ENCODE measurements around the gene BPTF. TPM values are rescaled to one million over a fixed set of nuclear protein-coding genes. Genes with fewer than 3 reads are reported as not detected.
A peak's percentile ranks its signal among the peaks of the same experiment; 100 is the strongest.

Gene BPTF
- polyA plus RNA-seq, 1 of the 3 experiments (the other 2 are of a cell fraction) = 61.4 TPM

GRCh38 chr17:67993998-67994361 is 168.7 kb downstream of the BPTF start:
- WGBS (ENCODE audit: low lambda C conversion rate) = 12% methylated on average over 21 of the region's 21 CpGs
- peak overlapping the region; percentile 82 for H3K9ac ChIP-seq
- no peaks in the 10 kb centered on the region for H4K20me1 ChIP-seq (ENCODE audit: insufficient read depth)
- peaks cover 37% of the 10 kb centered on the region for H3F3A ChIP-seq (replicated peaks; ENCODE audit: insufficient read depth)
- peak overlapping the region; percentile 88 for H3K4me2 ChIP-seq
- 0 out of 2 replicates have a peak, but pooled peaks cover 6% of the 10 kb centered on the region for H3K79me2 ChIP-seq (ENCODE audit: insufficient read depth)
- peak overlapping the region; percentile 95 for H2AFZ ChIP-seq (ENCODE audit: low read depth)
- peak overlapping the region; percentile 86 to 87 for H3K27ac ChIP-seq (ENCODE audit: low read depth in 2 of 2, low read length in 1 of 2)
- peaks cover 6 to 23% of the 10 kb centered on the region in 2 experiments for H3K4me1 ChIP-seq (ENCODE audit: control insufficient read depth in 1 of 2, insufficient read depth in 2 of 2, low read depth in 1 of 2, low read length in 1 of 2)
- DNase-seq = peak; percentile 71
- H3K9me3 ChIP-seq = no peaks in the 10 kb centered on the region
- peaks cover 0 to 5% of the 10 kb centered on the region in 2 experiments for H3K36me3 ChIP-seq (replicated peaks in 1 of 2; ENCODE audit: control insufficient read depth in 1 of 2, insufficient read depth in 2 of 2, low read length in 1 of 2)
- ChIA-PET POLR2A (interaction anchor here (0.5 to 1.3 kb wide), 4 partner anchors 26 to 84 kb away, joined by 4 to 6 read pairs (median 4); no protein-coding TSS in a partner anchor), CTCF (interaction anchor here (1.0 to 1.5 kb wide), 4 partner anchors 8 to 159 kb away, joined by 3 to 9 read pairs (median 4); no protein-coding TSS in a partner anchor)
- H3K4me3 ChIP-seq (ENCODE audit: low read depth in 2 of 2, low read length in 1 of 2) = peak overlapping the region; percentile 56 to 82
- no peaks in the 10 kb centered on the region for H3K9me2 ChIP-seq
- TF ChIP-seq TAF1 (IDR thresholded peaks at IDR 0.05; ENCODE audit: borderline replicate concordance, low read depth, low read length) = no peak
- TF ChIP-seq SIN3A (IDR thresholded peaks at IDR 0.05; ENCODE audit: borderline replicate concordance, low read depth, low read length) = no peak
- TF ChIP-seq MAX (IDR thresholded peaks at IDR 0.05; ENCODE audit: low read depth) = peak; percentile 40; the same call in 1 of the 2 replicates
- peak; percentile 4; the same call in 1 of the 2 replicates for TF ChIP-seq GABPA (IDR thresholded peaks at IDR 0.05; ENCODE audit: low read depth)
- no peak for TF ChIP-seq RAD21 (IDR thresholded peaks at IDR 0.05; ENCODE audit: low read length)
- TF ChIP-seq RFX5 (IDR thresholded peaks at IDR 0.05; ENCODE audit: low read length) = no peak
- TF ChIP-seq MXI1 (IDR thresholded peaks at IDR 0.05; ENCODE audit: low read depth, low read length) = no peak; the same call in 1 of the 2 replicates
- no peaks in the 10 kb centered on the region for H3K27me3 ChIP-seq (ENCODE audit: insufficient read depth)

GRCh38 chr17:67994817-67995569 is 169.7 kb downstream of the BPTF start:
- H3K9me2 ChIP-seq = no peaks in the 10 kb centered on the region
- no peaks in the 10 kb centered on the region for H4K20me1 ChIP-seq (ENCODE audit: insufficient read depth)
- ChIA-PET POLR2A (interaction anchor here (1.1 kb wide), 1 partner anchor 25 kb away, joined by 4 read pairs; no protein-coding TSS in a partner anchor), CTCF (interaction anchor here (0.7 to 2.7 kb wide), 10 partner anchors 9 to 206 kb away, joined by 3 to 11 read pairs (median 4); no protein-coding TSS in a partner anchor)
- peak overlapping the region; percentile 84; the same call in 1 of the 2 replicates for H2AFZ ChIP-seq (ENCODE audit: low read depth)
- H3K4me1 ChIP-seq (ENCODE audit: control insufficient read depth in 1 of 2, insufficient read depth in 2 of 2, low read depth in 1 of 2, low read length in 1 of 2) = peaks cover 6 to 23% of the 10 kb centered on the region in 2 experiments
- peak overlapping the region; percentile 83 for H3K4me2 ChIP-seq
- H3F3A ChIP-seq (replicated peaks; ENCODE audit: insufficient read depth) = peaks cover 37% of the 10 kb centered on the region
- H3K4me3 ChIP-seq (ENCODE audit: low read depth in 2 of 2, low read length in 1 of 2) = peak overlapping the region; percentile 56 to 64
- H3K9ac ChIP-seq = peak overlapping the region; percentile 7; the same call in 1 of the 2 replicates
- no peaks in the 10 kb centered on the region for H3K9me3 ChIP-seq
- no peaks in the 10 kb centered on the region for H3K27me3 ChIP-seq (ENCODE audit: insufficient read depth)
- peaks cover 0 to 5% of the 10 kb centered on the region in 2 experiments for H3K36me3 ChIP-seq (replicated peaks in 1 of 2; ENCODE audit: control insufficient read depth in 1 of 2, insufficient read depth in 2 of 2, low read length in 1 of 2)
- peak overlapping the region in 1 of 2 experiments; percentile 41; a peak in 2 of 4 replicates for H3K27ac ChIP-seq (ENCODE audit: low read depth in 2 of 2, low read length in 1 of 2)
- 23% methylated on average over 9 of the region's 9 CpGs for WGBS (ENCODE audit: low lambda C conversion rate)
- peak; percentile 59 for DNase-seq
- 0 out of 2 replicates have a peak, but pooled peaks cover 6% of the 10 kb centered on the region for H3K79me2 ChIP-seq (ENCODE audit: insufficient read depth)
- peak; percentile 90 for TF ChIP-seq RXRA (IDR thresholded peaks at IDR 0.05; ENCODE audit: borderline replicate concordance, low read depth)
- TF ChIP-seq USF1 (IDR thresholded peaks at IDR 0.05; ENCODE audit: borderline replicate concordance, low read depth) = no peak
- peak; percentile 76; the same call in 1 of the 2 replicates for TF ChIP-seq FOSL2 (IDR thresholded peaks at IDR 0.05; ENCODE audit: borderline replicate concordance, low read depth)
- 0 out of 2 replicates have a peak, but pooled peaks have one; percentile 12 for TF ChIP-seq GATA2 (CRISPR knock-in tag; IDR thresholded peaks at IDR 0.05)
- TF ChIP-seq EP300 (IDR thresholded peaks at IDR 0.05; ENCODE audit: borderline replicate concordance in 1 of 2, low read depth in 1 of 2, low read length in 1 of 2) = peak in 1 of 2 experiments; percentile 34; a peak in 1 of 4 replicates
- TF ChIP-seq TEAD4 (IDR thresholded peaks at IDR 0.05; ENCODE audit: borderline replicate concordance, insufficient read depth) = no peak; the same call in 1 of the 2 replicates
- TF ChIP-seq JUND (IDR thresholded peaks at IDR 0.05) = peak; percentile 51
- peak; percentile 73 for TF ChIP-seq MAX (IDR thresholded peaks at IDR 0.05; ENCODE audit: low read depth)
- no peak for TF ChIP-seq NRF1 (IDR thresholded peaks at IDR 0.05; ENCODE audit: low read depth, low read length)
- TF ChIP-seq POLR2AphosphoS5 (IDR thresholded peaks at IDR 0.05; ENCODE audit: low read depth, low read length) = peak; percentile 38; the same call in 1 of the 2 replicates
- peak; percentile 73 for TF ChIP-seq TCF12 (IDR thresholded peaks at IDR 0.05)
- peak; percentile 74 for TF ChIP-seq NFIC (IDR thresholded peaks at IDR 0.05; ENCODE audit: borderline replicate concordance)
- no peak for TF ChIP-seq CTCF (IDR thresholded peaks at IDR 0.05)
- TF ChIP-seq SIN3A (IDR thresholded peaks at IDR 0.05; ENCODE audit: borderline replicate concordance, low read depth, low read length) = peak; percentile 36; the same call in 1 of the 2 replicates
- TF ChIP-seq RCOR1 (IDR thresholded peaks at IDR 0.05; ENCODE audit: low read length) = no peak
- TF ChIP-seq RFX5 (IDR thresholded peaks at IDR 0.05; ENCODE audit: low read length) = 0 out of 2 replicates have a peak, but pooled peaks have one; percentile 24
- peak; percentile 76 for TF ChIP-seq PBX3 (IDR thresholded peaks at IDR 0.05)

Measured in SK-N-SH (cell line).